HG03378 (cell line): ENCODE data around the gene FAIM2.
"Not testable (repeated sequence)": the region's sequence is repeated elsewhere in the genome, so short reads cannot be mapped to it uniquely, and the experiment has no call there.

Experiments
- ATAC-seq: cut with Tn5 transposase; IDR thresholded peaks from one replicate; pipeline ENCODE4 v1.9.1; 2021; ENCODE audit warnings: mild to moderate bottlenecking, moderate library complexity; ENCODE audit not compliant: unreplicated experiment

The FAIM2 gene

GRCh38 chr12:49882248-49882850, 21.4 kb downstream of the FAIM2 start:
- no peak for ATAC-seq

GRCh38 chr12:49881415-49882247, 22.1 kb downstream of the FAIM2 start:
- no peak for ATAC-seq

- ATAC-seq, result no peak
Observed at GRCh38 chr12:49880756-49881414, 22.8 kb downstream of the FAIM2 start.

GRCh38 chr12:49879065-49879464, 24.6 kb downstream of the FAIM2 start:
- not testable (repeated sequence) for ATAC-seq

- ATAC-seq, result no peak
Observed at GRCh38 chr12:49878021-49878420, 25.7 kb downstream of the FAIM2 start.

- ATAC-seq, result no peak
Observed at GRCh38 chr12:49877066-49877465, 26.6 kb downstream of the FAIM2 start.

- no peak for ATAC-seq
Observed at GRCh38 chr12:49876070-49876469, 27.6 kb downstream of the FAIM2 start.

GRCh38 chr12:49875115-49875720, 28.5 kb downstream of the FAIM2 start:
- ATAC-seq, result no peak

GRCh38 chr12:49874142-49874897, 29.4 kb downstream of the FAIM2 start:
- no peak for ATAC-seq

GRCh38 chr12:49873361-49873934, 30.3 kb downstream of the FAIM2 start:
- no peak for ATAC-seq

GRCh38 chr12:49872781-49873181, 30.9 kb downstream of the FAIM2 start:
- ATAC-seq, result no peak

- ATAC-seq, result no peak
Observed at GRCh38 chr12:49872381-49872780, 31.3 kb downstream of the FAIM2 start.

- not testable (repeated sequence) for ATAC-seq
Observed at GRCh38 chr12:49871811-49872251, 31.9 kb downstream of the FAIM2 start.

- ATAC-seq, result no peak
Observed at GRCh38 chr12:49871263-49871561, 32.5 kb downstream of the FAIM2 start.

- no peak for ATAC-seq
Observed at GRCh38 chr12:49870501-49871262, 33.0 kb downstream of the FAIM2 start.

GRCh38 chr12:49869816-49870500, 33.7 kb downstream of the FAIM2 start:
- ATAC-seq, result no peak

- no peak for ATAC-seq
Observed at GRCh38 chr12:49868952-49869815, 34.5 kb downstream of the FAIM2 start.

- ATAC-seq, result no peak
Observed at GRCh38 chr12:49868449-49868848, 35.3 kb downstream of the FAIM2 start.
